B cell (primary cell): ENCODE measurements around the gene ABCD2. TPM values are rescaled to one million over a fixed set of nuclear protein-coding genes. Genes with fewer than 3 reads are reported as not detected.

Source experiments
- ATAC-seq: fragments of 200-7000 bp; cut with Tn5 transposase; one replicate; pipeline ENCODE4 v1.10.0; 2021; ENCODE audit warnings: low read depth, mild to moderate bottlenecking, moderate number of reproducible peaks, moderate library complexity
- CTCF ChIA-PET: fragments of 350-600 bp; sonication (Branson Sonifier 250); formaldehyde crosslinking; loops from one replicate; lab custom pipeline; 2021; ENCODE audit warnings: antibody characterized with exemption, inconsistent platforms; lab: Charles Lee
- POLR2A ChIA-PET: fragments of 350-600 bp; sonication (Branson Sonifier 250); formaldehyde crosslinking; loops from one replicate; lab custom pipeline; 2021; ENCODE audit warnings: antibody characterized with exemption; lab: Charles Lee
- DNase-seq: peaks from one replicate; pipeline ENCODE4 v3.0.0; 2013
- H2AFZ ChIP-seq: 2 replicates; pipeline ENCODE4 v1.6.1; 2012; ENCODE audit warnings: mild to moderate bottlenecking, low read depth, low read length; ENCODE audit not compliant: insufficient read depth, poor library complexity, severe bottlenecking
- H3K27ac ChIP-seq, 2 donors: 1 replicate in 1 of 2; 2 replicates in 1 of 2; pipeline ENCODE4 v1.5.1; 2012 to 2013; ENCODE audit warnings: low read length in 2 of 2, mild to moderate bottlenecking in 2 of 2, moderate library complexity in 1 of 2
- H3K27me3 ChIP-seq, 4 experiments: fragments of 200-600 bp in 1 of 4; sonication (generic) in 1 of 4; replicated peaks in 1 of 4; 1 replicate in 2 of 4; 2 replicates in 2 of 4; pipeline versions ENCODE4 v1.6.1 to v1.7.0; 2013 to 2016; ENCODE audit warnings: low read length in 3 of 4, mild to moderate bottlenecking in 2 of 4, mixed read lengths in 1 of 4, moderate library complexity in 1 of 4; ENCODE audit not compliant: insufficient read depth in 4 of 4, control insufficient read depth in 3 of 4; ENCODE audit errors: control extremely low read depth in 1 of 4
- H3K36me3 ChIP-seq, 2 experiments: replicated peaks in 1 of 2; 1 replicate in 1 of 2; 2 replicates in 1 of 2; pipeline versions ENCODE4 v1.6.1 to v1.7.1; 2013; ENCODE audit warnings: low read length in 1 of 2; ENCODE audit not compliant: insufficient read depth in 2 of 2, control insufficient read depth in 1 of 2; ENCODE audit errors: control extremely low read depth in 1 of 2, extremely low read depth in 1 of 2
- H3K4me1 ChIP-seq, 2 donors: fragments of 200-600 bp in 1 of 2; sonication (generic) in 1 of 2; 1 replicate in 1 of 2; 2 replicates in 1 of 2; pipeline versions ENCODE4 v1.5.1 to v1.6.1; 2013 to 2017; ENCODE audit warnings: low read length in 2 of 2; ENCODE audit not compliant: control insufficient read depth in 2 of 2, insufficient read depth in 2 of 2
- H3K4me2 ChIP-seq: replicated peaks from 2 replicates; pipeline ENCODE3; 2012; ENCODE audit warnings: mild to moderate bottlenecking, low read depth, low read length; ENCODE audit not compliant: poor library complexity, severe bottlenecking
- H3K4me3 ChIP-seq, 5 experiments: fragments of 200-600 bp in 1 of 5; sonication (generic) in 1 of 5; 1 replicate in 3 of 5; 2 replicates in 2 of 5; pipeline versions ENCODE4 v1.5.1 to v1.7.0; 2011 to 2016; ENCODE audit warnings: low read length in 4 of 5, mild to moderate bottlenecking in 4 of 5, low read depth in 2 of 5, control low read depth in 1 of 5, moderate library complexity in 1 of 5; ENCODE audit not compliant: insufficient read depth in 1 of 5; ENCODE audit errors: control extremely low read depth in 1 of 5, extremely low read depth in 1 of 5
- H3K79me2 ChIP-seq: fragments of 200-600 bp; sonication (generic); one replicate; pipeline ENCODE4 v1.6.0; 2016; ENCODE audit warnings: low read length; ENCODE audit not compliant: control insufficient read depth, insufficient read depth
- H3K9ac ChIP-seq: fragments of 200-600 bp; sonication (generic); 2 replicates; pipeline ENCODE4 v1.6.1; 2017; ENCODE audit warnings: mild to moderate bottlenecking, low read length, moderate library complexity
- H3K9me3 ChIP-seq, 3 donors: one replicate each; pipeline versions ENCODE4 v1.6.1 to v1.7.1; 2013; ENCODE audit warnings: low read length in 2 of 3; ENCODE audit not compliant: control insufficient read depth in 2 of 3, insufficient read depth in 1 of 3; ENCODE audit errors: control extremely low read depth in 1 of 3
- H4K20me1 ChIP-seq: 2 replicates; pipeline ENCODE4 v1.6.0; 2012; ENCODE audit warnings: mild to moderate bottlenecking, low read length; ENCODE audit not compliant: insufficient read depth, control insufficient read depth, poor library complexity, severe bottlenecking
- H3K27ac Mint-ChIP-seq: one replicate; pipeline ENCODE4 v1.8.0; 2021; ENCODE audit warnings: mixed read lengths
- H3K27me3 Mint-ChIP-seq: one replicate; pipeline ENCODE4 v1.8.0; 2021; ENCODE audit warnings: mixed read lengths
- H3K4me1 Mint-ChIP-seq: one replicate; pipeline ENCODE4 v1.8.0; 2021; ENCODE audit warnings: mixed read lengths
- H3K4me3 Mint-ChIP-seq: one replicate; pipeline ENCODE4 v1.8.0; 2021; ENCODE audit warnings: mixed read lengths
- H3K9me3 Mint-ChIP-seq: one replicate; pipeline ENCODE4 v1.8.0; 2022; ENCODE audit warnings: mixed read lengths; ENCODE audit not compliant: insufficient read depth
- CTCF ChIP-seq: fragments of 200-600 bp; IDR thresholded peaks from one replicate; pipeline ENCODE4 v1.8.0; 2022; ENCODE audit warnings: antibody characterized with exemption, mild to moderate bottlenecking
- EZH2 ChIP-seq: IDR thresholded peaks from 2 replicates; pipeline ENCODE4 v1.6.1; 2012; ENCODE audit warnings: borderline replicate concordance, low read depth, mild to moderate bottlenecking, moderate library complexity, low read length; ENCODE audit not compliant: insufficient read depth, poor library complexity, severe bottlenecking
- WGBS: methylation state at CpG from one replicate; pipeline ENCODE4 v1.1.5; 2013; ENCODE audit warnings: missing lambda C conversion rate; ENCODE audit not compliant: insufficient coverage; 5-methylcytosine and 5-hydroxymethylcytosine counted together
- intact Hi-C: fragments of 100-400 bp; cut with micrococcal nuclease; formaldehyde crosslinking; loops from one replicate; pipeline ENCODE4 v1.10.0; 2022
- polyA plus RNA-seq: library from polyadenylated mRNA; depleted of rRNA; stranded (reverse); fragments of >200 nt; gene quantifications from 2 replicates; pipeline ENCODE4 v1.2.3, GENCODE V29; 2012
- total RNA-seq, 2 donors: library from RNA; stranded (reverse); fragments of 120-200 nt in 1 of 2; gene quantifications; 1 replicate in 1 of 2; 2 replicates in 1 of 2; pipeline versions ENCODE4 v1.2.3 to v1.2.4, GENCODE V29; 2013 to 2022

Gene ABCD2
- total and polyA plus RNA-seq, 2 donors (not counting 1 experiment from before 2014, with no cell fraction given), result 0.43 to 1.5 TPM

- H3K9me3 Mint-ChIP-seq, result no peaks in the 10 kb centered on the region
- H4K20me1 ChIP-seq, result no peaks in the 10 kb centered on the region
- 20% methylated on average over 1 of the region's 11 CpGs for WGBS
- peak overlapping the region; percentile 87 to 88 for H3K27ac ChIP-seq
- H3K4me3 ChIP-seq, result peak overlapping the region; percentile 54 to 78 (median 74)
- H3K27me3 Mint-ChIP-seq, result no peaks in the 10 kb centered on the region
- DNase-seq, result peak; percentile 43
- H3K4me3 Mint-ChIP-seq, result peak overlapping the region; percentile 60
- H3K79me2 ChIP-seq, result peaks cover 4% of the 10 kb centered on the region
- TF ChIP-seq EZH2, result no peak
- no peak for TF ChIP-seq CTCF
- H2AFZ ChIP-seq, result peak overlapping the region; percentile 83
- H3K9me3 ChIP-seq, result no peaks in the 10 kb centered on the region
- peak overlapping the region; percentile 88 for H3K9ac ChIP-seq
- ATAC-seq, result no peak
- peaks cover 27 to 29% of the 10 kb centered on the region in 2 donors for H3K4me1 ChIP-seq
- no peaks in the 10 kb centered on the region for H3K27me3 ChIP-seq
- POLR2A ChIA-PET, result no interaction called here
- H3K4me1 Mint-ChIP-seq, result peaks cover 25% of the 10 kb centered on the region
- intact Hi-C loops, result loop anchor here (1.0 to 2.0 kb wide), 2 partner anchors 8 to 486 kb away; partner anchors contain the start of gene SLC2A13
- H3K4me2 ChIP-seq, result peak overlapping the region; percentile 66
- CTCF ChIA-PET, result interaction anchor here (1.4 kb wide), 1 partner anchor 12 kb away, joined by 5 read pairs; no protein-coding TSS in a partner anchor
- peak overlapping the region; percentile 91 for H3K27ac Mint-ChIP-seq
- H3K36me3 ChIP-seq, result no peaks in the 10 kb centered on the region
Measured at GRCh38 chr12:39620659-39621658, 1.4 kb upstream of the ABCD2 start.
